GM21576 (cell line): Measurements from ENCODE around the gene ANGEL2.
"Not testable (repeated sequence)": the region's sequence is repeated elsewhere in the genome, so short reads cannot be mapped to it uniquely, and the experiment has no call there.

ENCODE experiments used
- ATAC-seq: cut with Tn5 transposase; IDR thresholded peaks from one replicate; pipeline ENCODE4 v1.9.1; 2021; ENCODE audit warnings: mild to moderate bottlenecking, moderate library complexity; ENCODE audit not compliant: unreplicated experiment

ANGEL2 gene, protein sequence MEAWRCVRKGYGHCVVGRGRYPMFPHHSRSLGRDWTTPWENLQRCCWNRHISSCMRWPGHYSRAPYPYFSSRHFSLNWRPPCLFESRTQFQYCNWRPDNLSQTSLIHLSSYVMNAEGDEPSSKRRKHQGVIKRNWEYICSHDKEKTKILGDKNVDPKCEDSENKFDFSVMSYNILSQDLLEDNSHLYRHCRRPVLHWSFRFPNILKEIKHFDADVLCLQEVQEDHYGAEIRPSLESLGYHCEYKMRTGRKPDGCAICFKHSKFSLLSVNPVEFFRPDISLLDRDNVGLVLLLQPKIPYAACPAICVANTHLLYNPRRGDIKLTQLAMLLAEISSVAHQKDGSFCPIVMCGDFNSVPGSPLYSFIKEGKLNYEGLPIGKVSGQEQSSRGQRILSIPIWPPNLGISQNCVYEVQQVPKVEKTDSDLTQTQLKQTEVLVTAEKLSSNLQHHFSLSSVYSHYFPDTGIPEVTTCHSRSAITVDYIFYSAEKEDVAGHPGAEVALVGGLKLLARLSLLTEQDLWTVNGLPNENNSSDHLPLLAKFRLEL

GRCh38 chr1:213015099-213016050 is at the start of gene ANGEL2:
ANGEL2 (minus strand) TSS chr1:213015867; CDS start chr1:213015671, 196 bp downstream.
- ATAC-seq, result peak; percentile 92

DNA sequence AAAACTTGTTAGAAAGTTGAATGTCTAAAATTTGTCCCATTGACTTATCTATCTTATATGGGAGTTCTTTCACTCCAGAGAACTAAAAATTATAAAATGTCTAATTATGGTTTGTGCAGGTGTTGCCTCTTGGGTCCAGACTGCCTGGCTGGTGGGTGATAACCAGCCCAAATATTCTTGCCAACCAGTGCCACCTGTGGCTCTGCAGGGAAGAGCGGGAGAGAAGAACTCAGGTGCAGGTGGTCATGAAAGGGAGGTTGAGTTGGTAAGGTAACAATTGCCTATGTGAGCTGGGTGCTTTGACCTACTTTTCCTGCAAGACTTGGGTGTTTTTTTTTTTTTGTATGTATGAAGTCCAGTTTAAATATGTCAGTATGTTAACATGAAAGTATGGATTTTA is 45.6 kb upstream of the ANGEL2 start:
- no peak for ATAC-seq

DNA sequence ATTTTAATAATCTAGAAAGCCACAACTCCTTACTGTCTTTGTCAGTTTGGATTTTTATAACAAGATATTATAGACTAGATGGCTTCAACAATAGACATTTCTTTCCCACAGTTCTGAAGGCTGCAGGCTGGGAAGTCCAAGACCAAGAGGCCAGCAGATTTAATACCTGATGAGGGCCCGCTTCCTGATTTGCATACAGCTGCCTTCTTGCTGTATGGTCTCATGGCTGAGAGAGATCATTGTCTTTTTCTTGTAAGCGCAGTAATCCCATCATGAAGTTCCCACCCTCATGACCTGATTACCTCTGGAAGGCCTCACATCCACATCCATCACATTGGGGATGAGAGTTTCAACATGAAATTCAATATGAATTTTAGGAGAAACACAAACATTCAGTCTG is 45.2 kb upstream of the ANGEL2 start:
- ATAC-seq, result no peak

DNA sequence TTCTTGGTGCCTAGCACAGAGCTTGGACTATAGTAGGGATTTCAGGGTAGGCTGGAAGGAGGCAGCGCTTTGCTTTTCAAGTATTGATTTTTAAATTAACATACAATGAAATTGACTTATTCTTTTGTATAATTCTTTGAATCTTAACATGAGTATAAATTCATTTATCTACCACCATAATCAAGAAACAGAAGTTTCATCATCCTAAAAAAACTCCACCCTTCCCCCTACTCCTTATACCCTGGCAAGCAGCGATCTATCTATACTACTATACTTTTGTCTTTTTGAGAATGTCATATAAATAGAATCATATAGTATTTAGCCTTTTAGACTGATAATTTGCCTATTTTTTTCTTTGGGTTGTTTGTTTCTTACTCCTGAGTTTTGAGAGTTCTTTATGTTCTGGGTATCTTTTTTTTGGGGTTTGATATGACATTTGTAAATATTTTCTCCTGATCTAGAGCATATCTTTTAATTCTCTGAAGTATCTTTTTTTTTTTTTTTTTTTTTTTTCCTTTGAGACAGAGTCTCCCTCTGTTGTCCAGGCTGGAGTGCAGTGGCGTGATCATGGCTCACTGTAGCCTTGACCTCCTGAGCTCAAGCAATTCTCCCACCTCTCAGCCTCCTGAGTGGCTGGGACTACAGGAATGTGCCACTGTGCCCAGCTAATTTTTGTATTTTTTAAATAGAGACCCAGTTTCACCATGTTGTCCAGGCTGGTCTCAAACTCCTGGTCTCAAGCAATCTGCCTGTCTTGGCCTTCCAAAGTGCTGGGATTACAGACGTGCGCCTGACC is 41.8 kb upstream of the ANGEL2 start:
- no peak for ATAC-seq

DNA sequence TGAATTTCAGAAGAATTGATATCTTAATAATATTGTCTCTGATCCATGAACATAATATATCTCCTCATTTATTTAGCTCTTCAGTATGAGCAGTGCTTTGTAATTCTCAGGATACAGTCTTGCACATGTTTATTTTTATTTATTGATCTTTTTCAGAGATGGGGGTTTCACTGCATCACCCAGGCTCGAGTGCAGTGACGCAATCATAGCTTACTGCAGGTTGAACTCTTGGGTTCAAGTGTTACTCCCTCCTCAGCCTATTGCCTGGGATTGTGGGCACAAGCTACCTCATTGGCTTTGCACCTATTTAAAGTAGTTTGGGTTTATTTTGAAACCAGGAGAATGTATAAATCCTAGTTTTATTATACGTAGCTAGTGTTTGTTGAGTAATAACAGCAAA is 40.1 kb upstream of the ANGEL2 start:
- ATAC-seq, result no peak

DNA sequence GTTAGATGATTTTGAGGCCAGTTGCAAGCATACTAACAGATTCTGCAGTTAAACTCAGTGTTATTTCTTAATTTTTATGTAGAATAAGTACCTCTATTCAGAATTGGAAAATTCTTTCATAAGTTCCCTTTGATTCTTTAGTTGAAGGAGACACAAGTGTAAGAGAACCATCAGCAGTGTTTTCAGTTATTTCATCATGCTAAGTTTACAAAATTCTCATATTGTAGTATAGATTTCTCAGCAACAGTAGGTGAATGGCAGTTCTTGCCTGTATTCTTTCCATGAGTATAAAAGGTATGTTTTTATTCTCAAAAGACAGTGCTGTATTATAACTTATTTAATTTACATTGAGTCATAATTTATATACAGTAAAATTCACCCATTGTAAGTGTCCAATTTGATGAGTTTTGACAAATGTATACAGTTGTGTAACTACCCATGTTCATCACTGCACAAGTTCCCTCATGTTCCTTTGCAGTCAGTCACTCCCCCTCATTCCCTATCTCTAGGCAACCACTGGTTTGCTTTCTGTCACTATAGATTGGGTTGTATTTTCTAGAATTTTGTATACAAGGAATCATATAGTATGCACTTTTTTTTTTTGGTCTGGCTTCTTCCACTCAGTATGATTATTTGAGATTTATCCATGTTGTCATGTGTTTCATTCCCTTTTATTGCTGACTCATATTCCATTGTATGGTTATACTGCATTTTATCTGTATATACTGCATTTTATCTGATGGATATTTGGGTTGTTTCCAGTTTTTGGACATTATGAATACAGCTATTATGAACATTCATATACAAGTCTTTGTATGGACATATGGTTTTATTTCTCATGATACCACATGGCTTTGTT is 39.3 kb upstream of the ANGEL2 start:
- ATAC-seq, result no peak

DNA sequence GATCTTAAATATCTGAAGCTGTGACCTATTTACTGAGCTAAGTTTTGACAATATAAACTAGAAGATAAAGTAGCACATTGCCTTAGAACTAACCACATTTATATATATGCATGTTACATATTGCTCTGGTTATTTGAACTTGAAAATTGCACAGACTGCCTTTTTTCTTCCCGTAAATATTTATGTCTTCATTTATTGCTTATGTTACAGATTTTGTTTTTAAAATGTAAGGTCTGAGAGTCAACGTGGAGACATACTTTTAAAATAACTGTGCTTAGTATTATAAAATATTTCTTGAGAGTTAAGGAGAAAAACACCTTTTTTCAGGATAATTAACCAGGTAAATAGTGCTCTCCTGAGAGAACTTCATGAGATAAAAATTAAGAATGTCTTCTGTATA is 38.5 kb upstream of the ANGEL2 start:
- ATAC-seq, result no peak

- no peak for ATAC-seq
Observed at GRCh38 chr1:213053455-213053854, 37.8 kb upstream of the ANGEL2 start.

DNA sequence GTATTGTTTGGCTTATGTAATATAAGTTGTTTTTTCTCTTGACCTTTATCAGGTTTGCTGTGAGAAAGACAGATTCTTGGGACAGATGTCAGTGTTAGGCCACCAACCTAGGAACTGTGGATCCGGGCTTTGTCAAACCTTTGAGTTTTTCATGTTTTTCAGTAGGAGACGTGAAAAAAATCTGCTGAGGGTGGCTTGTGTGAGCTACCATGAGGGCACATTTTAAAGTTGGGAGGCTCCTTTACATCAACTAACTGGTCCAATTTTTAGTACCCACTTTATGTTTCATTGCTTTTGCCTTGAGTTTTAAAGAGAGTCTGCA is 36.2 kb upstream of the ANGEL2 start:
- ATAC-seq, result no peak

DNA sequence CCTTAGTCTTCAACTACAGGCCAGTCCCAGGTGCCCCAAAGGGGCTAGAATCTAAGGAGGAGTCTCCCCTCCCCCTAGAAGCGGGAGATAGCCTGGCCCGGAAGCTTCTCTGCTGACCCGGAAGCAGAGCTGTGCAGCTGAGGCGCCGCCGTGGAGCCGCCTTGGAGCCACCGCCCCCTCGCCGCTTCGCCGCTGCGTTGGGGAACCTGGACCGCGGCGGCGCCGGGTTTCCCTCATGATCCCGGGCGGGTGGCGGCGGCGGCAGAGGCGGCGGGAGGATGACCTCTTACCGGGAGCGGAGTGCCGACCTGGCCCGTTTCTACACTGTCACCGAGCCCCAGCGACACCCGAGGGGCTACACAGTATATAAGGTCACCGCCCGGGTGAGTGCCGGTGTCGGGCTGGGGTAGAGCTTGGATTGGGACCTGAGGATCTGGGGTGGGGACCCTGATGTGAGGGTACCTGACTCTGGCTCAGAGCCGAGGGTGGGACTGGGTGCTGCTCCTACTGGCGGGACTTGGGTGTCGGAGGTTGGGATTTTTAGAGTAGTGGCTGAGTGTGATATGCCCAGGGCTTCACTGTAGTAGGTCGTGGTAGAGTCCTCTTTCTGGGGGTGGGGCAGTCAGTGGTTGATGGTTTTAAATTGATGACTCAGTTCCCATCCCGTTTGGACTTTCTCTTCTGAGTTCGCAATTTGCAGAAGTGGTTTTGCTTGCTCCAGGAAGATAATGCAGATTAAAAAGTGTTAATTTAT is 35.6 kb upstream of the ANGEL2 start, which contains the start of gene RPS6KC1:
TSS of gene RPS6KC1 (plus strand) at position 115 of the 754 bp plus-strand sequence. CDS start at position 279, 164 bp downstream.
- ATAC-seq, result peak; percentile 97

- no peak for ATAC-seq
Observed at GRCh38 chr1:213050745-213051126, 35.1 kb upstream of the ANGEL2 start.

DNA sequence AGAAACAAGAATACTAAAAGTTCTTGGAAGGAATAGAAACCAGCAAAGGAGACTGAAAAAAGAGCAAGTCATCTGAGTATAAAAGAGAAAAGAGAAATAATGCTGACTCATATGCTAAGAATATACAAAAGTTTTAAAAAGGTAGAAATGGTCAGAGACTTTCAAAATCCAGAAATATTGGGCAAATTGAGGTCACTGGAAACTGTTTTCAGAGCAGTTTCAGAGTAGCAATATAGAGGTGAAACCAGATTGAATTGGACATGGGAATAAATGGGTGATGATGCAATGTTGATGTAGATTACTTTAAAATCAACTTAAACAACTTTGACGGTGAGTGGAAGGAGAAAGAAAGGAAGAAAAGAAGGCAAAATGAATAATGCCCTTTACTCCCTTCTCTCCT is 33.6 kb upstream of the ANGEL2 start:
- no peak for ATAC-seq

DNA sequence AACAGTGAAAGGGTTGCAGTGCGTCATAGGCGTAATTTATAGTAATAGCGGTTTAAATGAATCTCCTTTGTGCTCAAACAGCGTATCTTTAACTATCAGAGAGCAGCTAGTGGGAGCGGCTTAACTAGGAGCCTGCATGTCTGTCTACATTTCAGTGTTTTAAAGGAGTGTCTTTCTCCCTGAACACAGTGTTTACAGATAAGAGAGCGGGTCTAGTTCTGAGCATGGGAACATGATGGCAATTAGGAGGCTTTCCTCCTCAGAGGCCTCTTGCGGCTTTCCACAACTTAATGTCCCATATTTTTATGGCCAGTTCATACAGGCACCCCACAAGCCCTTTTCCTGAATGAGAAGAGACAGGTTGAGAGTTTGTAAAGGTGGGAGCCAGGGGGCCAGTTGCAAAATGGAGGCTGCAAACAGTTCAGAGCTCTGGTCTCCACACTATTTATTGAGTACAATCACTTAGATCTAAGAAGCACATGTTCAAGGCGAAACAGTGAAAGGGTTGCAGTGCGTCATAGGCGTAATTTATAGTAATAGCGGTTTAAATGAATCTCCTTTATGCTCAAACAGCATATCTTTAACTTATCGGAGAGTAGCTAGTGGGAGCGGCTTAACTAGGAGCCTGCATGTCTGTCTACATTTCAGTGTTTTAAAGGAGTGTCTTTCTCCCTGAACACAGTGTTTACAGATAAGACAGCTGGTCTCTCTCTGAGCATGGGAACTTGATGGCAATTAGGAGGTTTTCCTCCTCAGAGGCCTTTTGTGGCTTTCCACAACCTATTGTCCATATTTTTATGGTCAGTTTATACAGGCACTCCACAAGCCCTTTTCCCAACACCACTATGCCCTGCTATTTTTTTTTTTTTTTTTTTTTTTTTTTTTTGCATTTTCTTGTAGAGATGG is 29.9 kb upstream of the ANGEL2 start:
- ATAC-seq, result not testable (repeated sequence)

DNA sequence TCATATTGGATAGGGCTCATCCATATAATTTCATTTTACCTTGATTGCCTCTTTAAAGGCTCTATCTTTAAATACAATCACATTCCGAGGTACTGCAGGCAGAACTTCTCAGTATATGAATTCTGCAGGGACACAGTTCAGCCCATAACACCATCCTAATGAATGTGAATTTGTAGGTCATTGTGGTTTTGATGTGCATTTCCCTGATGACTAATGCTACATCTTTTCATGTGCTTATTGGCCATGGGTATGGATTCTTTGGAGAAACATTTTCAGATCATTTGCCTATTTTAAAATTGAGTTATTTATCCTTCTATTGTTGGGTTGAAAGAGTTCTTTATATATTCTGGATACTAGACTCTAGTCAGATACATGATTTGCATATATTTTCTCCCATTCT is 25.8 kb upstream of the ANGEL2 start:
- no peak for ATAC-seq

GRCh38 chr1:213035573-213035972 is 19.9 kb upstream of the ANGEL2 start:
- no peak for ATAC-seq

DNA sequence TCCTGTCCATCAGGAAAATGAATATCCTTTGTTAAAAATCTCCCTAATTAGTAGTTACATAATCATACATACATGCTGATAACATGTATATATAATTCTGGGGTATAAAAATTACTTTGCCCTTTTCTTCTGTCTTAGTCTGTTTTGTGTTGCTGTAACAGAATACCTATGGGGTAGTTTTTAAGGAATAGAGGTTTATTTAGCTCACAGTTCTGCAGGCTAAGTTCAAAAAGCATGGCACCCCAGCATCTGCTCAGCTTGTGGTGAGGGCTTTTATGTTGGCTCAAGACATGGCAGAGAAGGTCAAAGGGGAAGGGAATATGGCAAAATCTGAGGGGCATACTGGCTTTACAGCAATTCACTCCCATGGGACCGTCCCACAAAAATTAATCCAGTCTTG is 19.0 kb upstream of the ANGEL2 start:
- ATAC-seq, result no peak

DNA sequence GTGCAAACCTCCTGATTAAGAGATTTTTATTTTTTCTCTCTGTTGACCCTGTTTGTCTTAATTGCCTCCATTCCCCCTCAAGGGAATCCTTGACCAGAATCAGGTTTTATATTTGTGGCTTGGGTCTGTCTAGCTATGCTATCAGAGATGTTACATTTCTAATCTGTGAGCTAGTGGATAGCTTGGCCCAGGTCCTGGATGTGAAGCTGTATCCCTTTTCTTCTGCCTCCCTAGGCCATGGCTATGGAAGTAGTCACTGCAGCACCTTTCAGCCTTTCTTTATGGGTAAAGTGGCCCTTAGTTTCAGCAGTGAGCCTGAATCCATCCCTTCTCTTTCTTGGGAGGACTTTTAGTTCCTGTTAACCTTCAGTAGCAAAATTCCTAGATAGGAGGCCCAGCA is 17.0 kb upstream of the ANGEL2 start:
- no peak for ATAC-seq

GRCh38 chr1:213027024-213027423 is 11.4 kb upstream of the ANGEL2 start:
- not testable (repeated sequence) for ATAC-seq
